ENCODE measurements around the gene RBM4B. TPM values are rescaled to one million over a fixed set of nuclear protein-coding genes. Genes with fewer than 3 reads are reported as not detected.

The RBM4B gene
- polyA plus RNA-seq, 10 donors: 26.5 to 46.8 (median 34.4) TPM

DNA sequence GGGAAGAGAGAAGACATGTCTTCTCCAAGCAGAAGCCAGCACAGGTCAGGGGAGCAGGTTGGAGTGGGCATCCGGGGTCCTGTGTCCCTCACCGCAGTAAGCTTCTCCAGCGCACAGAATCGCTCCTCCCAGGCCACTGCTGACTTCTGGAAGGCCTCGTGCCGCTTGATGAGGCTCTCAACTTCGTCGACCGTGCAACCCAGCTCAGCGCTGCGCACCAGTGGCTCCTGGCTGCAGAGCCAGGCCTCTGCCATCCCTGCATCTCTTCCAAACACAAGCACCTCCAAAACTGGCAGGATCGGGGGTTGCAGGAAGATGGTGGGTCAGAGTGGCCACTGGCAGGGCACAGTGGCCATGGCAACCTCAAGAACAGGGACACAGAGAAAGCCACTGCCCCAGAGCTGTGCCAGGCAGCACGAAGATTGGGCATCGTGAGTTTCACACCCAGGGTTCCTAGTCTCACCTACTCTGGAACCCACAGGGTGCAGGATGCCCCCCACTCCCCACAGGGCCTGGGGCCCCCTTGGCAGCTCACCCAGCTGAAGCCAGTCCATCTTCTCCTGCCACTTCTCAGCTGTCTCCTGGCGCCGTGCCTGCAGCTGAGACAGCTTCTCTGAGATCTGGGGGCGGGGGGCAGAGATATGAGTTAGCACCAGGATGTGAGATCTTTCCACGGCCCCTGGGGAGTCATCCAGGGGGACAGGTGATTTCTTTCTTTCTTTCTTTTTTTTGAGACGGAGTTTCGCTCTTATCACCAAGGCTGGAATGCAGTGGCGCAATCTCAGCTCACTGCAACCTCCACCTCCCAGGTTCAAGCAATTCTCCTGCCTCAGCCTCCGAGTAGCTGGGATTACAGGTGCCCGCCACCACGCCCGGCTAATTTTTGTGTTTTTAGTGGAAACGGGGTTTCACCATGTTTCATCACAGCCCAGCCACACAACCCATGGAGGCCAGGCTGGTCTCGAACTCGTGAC lies 11.2 kb upstream of the RBM4B start:
- peak in 2 of 3 donors; percentile 11 to 18 for DNase-seq

DNA sequence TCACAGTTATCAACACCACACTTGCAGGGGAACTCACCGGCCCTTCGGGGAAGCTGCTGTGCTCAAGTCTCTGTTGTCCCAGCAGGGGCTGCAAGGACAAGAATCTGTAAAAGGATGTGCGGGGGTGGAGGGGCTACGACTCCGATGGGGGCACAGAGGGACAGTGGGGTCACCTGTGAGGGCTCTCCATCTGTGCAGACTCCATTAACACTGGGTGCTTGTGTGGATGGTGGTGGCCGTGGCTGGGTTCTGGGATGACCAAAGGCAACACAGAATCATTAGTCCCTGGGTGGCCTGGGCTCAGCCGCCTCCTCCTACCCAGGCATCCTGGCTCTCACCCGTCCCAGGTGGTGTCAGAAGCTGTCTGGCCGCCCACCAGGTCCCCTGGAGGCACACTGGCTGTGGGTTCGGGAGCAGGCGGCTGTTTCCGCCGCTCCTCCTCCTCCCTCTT lies 10.2 kb upstream of the RBM4B start:
- DNase-seq: no peak

DNA sequence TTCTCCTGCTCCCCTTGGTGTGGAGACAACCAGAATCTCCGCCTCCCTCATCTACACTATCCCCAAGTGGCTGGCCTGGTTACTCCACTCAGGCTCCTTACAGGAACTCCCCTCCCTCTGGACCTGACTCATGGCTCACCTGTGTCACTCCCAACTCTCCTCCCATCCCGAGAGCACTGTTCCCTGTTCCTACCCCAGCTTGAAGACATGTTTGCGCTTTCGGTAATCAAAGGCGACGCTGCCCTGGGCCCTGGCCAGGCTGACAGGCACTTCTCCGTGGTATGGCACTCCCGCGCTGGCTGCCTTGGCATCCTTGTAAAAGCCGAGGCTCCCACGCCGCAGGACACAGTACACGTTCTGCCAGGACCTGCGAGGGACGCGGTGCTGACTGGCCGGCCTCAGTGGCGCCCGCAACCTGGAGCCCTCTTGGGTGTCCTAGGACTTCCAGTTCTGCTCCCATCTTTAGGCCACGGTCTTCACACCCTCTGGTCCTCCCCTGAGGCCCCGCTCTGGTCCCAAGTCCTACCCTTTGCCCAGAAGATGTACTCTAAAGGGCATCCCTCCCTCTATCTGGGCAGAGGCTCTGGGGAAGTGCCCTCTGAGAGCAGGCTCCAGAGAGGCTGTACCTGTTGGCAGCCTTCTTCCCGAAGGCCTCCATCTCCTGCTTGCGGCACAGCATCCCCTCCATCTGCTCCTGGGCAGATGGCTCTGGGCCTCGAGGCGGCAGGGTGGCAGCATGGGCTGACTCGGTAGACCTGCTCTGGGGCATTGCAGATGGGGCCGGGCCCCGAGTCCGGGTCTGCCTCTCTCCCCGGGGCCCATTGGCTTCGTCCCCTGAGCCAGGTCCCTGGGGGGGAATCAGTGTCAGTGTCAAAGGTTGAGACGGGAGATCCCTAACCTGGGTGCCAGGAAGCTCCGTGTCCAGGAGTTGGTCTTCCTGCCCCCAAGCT lies 9.4 kb upstream of the RBM4B start:
- DNase-seq: no peak

GRCh38 chr11:66686100-66686785 lies 8.6 kb upstream of the RBM4B start:
- no peak for DNase-seq

DNA sequence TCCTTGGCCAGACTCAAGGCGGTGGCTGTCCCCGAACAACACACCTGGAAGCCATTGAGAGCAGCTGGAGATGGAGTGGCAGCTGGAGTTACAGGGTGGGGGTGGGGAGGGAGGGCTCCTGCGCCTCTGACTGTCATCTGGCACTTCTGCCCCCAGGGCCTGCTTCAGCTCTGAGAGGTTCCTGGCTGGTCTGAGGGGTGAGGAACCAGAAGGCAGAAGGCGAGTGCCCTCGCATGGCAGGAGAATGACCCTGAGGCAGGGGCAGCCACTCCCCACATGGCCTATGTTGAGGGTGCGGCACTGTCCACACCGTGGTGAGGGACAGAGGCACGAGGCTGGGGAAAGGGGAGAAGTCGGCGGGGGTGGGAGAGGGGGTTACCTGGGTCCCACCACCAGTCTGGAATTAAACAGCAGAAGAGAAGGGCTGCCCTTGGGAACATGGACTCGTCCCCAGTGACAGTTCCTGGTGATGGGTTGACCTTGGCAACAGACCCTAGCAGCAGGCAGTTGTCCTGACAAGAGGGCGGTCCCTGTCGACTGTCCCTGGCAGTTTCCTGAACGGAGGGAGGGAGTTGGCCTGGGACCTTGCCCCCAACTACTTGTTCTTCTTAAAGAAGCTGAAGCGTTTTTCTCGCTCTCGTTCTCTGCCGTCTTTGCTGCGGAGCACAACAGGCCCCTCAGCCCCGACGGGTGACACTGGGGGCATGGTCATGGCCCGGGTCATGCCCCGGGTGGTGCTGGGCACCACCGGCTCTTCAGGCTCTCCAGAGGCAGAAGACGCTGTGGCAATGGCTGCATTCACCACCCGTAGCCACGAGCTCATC lies 7.8 kb upstream of the RBM4B start:
- DNase-seq: no peak

DNA sequence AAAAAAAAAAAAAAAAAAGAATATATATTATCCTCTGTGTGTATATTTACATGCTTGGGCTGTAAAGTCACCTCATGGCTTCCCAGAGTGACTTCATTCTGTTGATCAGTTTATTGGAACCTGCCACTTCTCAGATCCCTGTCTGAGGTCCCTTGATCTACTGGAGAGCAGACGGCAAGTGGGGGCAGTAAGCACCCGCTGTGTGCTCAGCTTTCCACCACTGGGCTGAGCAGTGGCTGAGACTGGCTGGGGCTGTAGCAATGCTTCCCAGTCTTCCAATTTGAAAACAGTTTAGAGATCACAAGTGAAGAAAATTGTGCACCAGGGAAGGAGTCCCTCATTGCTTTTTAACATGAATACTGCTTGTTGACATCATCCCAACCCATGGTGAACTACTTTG lies 6.9 kb upstream of the RBM4B start:
- DNase-seq: no peak

GRCh38 chr11:66683877-66684276 lies 6.2 kb upstream of the RBM4B start:
- no peak for DNase-seq

DNA sequence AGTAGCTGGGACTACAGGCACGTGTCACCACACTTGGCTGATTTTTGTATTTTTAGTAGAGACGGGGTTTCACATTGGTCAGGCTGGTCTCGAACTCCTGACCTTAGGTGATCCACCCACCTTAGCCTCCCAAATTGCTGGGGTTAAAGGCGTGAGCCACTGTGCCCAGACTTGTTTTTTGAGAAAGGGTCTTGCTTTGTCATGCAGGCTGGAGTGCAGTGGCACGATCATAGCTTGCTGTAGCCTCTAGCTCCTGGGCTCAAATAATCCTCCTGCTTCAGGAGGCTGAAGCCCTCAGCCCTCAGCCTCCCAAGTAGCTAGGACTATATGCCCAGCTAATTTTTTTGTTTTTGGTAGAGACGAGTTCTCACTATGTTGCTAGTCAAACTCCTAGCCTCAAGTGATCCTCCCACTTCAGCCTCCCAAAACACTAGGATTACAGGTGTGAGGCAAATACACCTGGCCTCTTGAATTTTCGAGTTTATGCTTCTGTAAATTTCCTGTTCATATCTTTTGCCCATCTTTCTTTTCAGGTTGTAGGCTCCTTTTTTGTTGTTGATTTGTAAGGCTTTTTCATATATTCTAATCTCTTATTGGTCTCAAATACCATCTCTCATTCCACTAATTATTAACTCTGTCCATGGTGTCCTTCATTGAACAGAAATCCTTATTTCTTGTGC lies 3.4 kb upstream of the RBM4B start:
- no peak for DNase-seq

DNA sequence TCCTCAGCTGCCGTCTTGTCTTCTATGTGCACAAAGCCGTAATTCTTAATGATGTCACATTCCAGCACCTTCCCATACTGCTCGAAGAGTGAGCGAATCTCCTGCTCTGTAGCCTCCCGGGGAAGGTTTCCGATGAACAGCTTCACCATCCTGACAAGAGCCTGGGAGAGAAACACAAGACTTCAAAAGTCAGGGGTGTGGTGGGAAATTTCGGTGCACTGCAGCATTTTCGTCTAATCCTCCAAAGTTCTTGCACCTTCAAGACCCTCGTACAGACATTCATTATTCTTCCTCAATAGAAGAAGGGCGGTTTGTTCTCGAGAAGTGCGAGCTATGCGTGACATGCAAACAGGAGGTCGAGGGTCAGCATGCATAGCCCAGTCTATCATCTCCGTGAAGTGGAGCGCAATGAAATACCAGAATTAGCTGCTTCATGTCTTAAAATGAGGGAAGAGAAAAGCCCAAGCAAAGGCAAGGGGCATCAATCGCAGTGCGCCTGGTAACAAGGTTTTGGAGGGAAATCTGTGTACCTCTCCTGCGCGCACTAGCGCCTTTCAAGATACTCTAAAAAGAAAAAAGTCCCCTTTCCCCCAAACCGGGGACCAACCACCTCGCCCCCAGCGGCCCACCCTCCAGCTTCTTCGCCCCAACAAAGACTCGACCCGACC lies 622 bp downstream of the RBM4B start:
- no peak for DNase-seq

DNA sequence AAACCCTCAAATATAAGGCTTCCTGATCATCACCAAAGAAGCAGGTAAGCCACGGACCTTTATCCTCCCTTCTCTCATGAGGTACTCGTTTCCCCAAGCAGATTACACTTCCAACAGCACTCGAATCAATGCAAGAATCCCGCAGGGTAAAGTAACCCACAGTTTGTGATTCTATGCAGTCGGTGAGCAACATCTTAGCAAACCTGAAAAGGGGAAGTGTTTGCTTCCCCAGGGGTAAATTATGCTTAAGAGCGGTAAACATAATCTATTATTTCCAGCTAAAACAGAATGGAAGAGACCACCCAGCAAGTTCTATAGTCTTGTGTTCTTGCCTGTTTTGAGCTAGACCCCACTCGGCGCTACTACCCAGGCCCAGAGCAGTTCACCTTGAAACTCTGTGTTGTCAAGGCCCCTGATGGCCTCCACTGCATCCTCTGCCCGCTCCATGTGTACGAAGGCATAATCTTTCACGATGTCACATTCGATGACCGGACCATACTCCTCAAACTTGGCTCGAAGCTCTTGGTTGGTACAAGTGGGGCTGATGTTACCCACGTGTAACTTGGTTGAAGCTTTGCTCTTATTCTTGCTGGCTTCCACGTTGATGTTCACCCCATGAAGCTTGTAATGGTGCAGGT lies 1.3 kb downstream of the RBM4B start:
- no peak for DNase-seq

GRCh38 chr11:66674964-66675602 lies 2.6 kb downstream of the RBM4B start:
- no peak for DNase-seq

DNA sequence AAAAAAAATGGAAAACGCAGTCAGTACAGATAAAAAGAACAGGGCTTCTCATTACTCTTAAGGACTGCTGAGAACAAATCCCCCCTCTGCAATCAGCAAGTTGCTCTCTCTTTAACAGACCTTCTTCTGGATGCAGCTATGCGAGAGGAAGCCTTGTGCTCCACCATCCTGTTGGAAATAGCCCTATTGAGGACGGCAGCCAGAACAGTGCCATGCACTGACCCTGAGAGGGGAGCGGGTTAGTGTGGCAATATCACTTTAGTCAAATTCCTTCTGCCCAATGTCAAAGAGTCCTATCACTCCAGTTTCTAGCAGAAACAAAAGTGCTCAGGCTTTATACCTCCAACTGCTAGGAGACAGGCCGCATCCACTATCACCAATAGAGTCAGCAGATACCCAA lies 6.9 kb downstream of the RBM4B start:
- DNase-seq: no peak

DNA sequence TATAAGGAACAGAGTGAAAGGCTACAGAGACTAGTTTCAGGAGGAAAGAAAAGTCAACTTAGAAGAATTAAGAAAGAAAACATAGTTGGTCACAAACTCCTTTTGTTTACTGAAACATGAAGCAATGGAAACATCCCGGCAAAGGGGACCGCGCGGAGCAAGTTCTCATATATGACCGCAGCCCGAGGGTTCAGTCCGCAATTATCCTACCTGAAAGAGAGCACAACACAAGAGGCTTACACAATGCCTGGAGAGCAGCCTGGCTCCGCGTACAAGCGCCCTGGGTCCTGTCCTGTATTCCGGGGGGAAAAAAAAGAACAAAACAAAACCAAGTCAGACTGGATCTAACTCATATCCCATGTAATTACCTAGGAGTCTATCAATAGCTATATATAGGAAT lies 12.3 kb downstream of the RBM4B start:
- DNase-seq: no peak

GRCh38 chr11:66663741-66664296 lies 13.9 kb downstream of the RBM4B start:
- no peak for DNase-seq

GRCh38 chr11:66659763-66660162 lies 17.9 kb downstream of the RBM4B start:
- DNase-seq: no peak

DNA sequence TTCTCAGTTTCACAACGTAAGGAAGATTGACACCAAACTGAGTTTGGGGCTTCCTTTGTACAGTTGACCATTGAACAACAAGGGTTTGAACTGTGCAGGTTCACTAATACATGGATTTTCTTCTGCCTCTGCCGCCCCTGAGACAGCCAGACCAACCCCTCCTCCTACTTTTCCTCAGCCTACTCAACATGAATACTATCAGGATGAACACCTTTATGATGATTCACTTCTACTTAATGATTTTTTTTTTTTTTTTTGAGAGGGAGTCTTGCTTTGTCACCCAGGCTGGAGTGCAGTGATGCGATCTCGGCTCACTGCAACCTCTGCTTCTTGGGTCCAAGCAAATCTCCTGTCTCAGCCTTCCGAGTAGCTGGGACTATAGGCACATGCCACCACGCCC lies 24.6 kb downstream of the RBM4B start:
- no peak for DNase-seq

GRCh38 chr11:66652651-66653050 lies 25.0 kb downstream of the RBM4B start:
- no peak for DNase-seq

GRCh38 chr11:66651016-66651415 lies 26.7 kb downstream of the RBM4B start:
- no peak for DNase-seq
